ENCODE results near the gene RGS4.

RGS4 gene

GRCh38 chr1:163104385-163105099 lies 35.4 kb downstream of the RGS4 start:
- DNase-seq: no peak

DNA sequence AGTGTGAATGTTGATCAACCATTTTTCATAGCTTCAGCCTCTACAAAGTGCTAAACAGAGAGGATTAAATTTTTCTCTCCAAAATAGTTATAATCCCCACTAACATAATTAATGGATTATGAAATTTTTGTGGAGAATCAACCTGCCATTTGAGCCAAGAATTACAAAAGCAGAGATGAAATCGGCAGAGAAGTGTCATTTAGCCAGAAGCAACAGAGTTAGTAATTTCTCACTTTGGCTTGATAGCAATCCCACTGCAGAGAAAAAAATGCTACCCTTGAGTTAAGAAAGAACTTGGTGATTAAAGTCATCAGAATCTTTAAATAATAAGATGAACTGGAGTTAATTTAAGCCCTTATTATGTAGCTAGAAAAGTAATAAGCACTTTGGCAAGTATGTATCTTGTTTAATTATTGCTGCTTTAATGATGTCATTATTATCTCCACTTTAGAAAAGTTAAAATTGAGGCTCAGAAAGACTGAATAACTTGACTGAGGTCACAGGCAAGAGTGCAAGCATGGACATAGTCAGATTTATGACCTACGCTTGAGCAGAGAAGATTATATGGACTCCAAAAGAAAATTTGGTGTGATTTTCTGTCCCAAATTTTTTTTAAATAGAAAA lies 37.3 kb downstream of the RGS4 start:
- DNase-seq: no peak

- DNase-seq: no peak
These were observed 38.5 kb downstream of the RGS4 start for GRCh38 chr1:163107655-163108054.

DNA sequence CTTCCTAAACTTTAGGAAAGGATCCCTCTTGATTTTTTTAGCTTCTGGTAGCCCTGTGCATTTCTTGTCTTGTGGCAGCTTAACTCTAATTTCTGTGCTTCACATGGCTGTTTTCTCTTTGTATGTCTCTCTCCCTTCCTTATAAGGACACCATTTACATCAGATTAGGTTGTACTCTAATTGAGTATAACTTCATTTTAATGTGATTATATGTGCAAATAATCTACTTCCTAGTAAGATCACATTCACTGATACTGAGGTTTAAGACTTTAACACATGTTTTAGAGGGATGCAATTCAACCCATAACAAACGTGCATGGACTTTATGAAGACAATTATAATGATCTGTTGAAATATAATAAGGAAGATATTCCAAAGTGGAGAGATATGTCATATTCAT lies 46.7 kb downstream of the RGS4 start:
- no peak for DNase-seq

GRCh38 chr1:163119707-163120106 lies 50.5 kb downstream of the RGS4 start:
- DNase-seq: no peak

GRCh38 chr1:163120372-163120771 lies 51.2 kb downstream of the RGS4 start:
- DNase-seq: no peak

DNA sequence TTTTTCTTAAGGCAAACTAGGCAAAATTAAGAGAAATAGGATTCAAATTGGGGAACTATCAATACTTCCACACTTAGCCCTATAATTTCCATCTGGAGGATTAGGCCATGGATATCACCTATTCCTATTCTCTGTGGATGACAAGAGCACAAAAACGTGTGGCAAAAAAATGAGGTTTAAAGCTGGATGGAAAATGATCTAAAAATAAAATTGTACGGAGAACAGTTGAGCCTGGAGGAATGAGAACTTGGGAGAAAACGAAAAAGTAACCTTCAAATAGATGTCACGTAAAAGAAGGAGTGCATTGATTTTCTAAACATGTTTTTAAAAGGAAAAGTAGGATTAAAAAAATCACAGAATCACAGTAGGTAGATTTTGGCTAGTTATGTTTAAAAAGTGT lies 55.7 kb downstream of the RGS4 start:
- no peak for DNase-seq

Data from activated gamma-delta T cell (primary cell).